IMR-90 (cell line): ENCODE data around the gene TBC1D12. TPM values are rescaled to one million over a fixed set of nuclear protein-coding genes. Genes with fewer than 3 reads are reported as not detected.

Experiments
- ATAC-seq: fragments of 200-7000 bp; cut with Tn5 transposase; 2 replicates; pipeline ENCODE4 v1.9.1; 2020; ENCODE audit warnings: low read depth, mild to moderate bottlenecking, moderate library complexity
- BruUV-seq: library from RNA; stranded (reverse); fragments of 400-500 nt; replicated peaks from 2 replicates; lab custom pipeline; 2021; lab: Mats Ljungman, UMichigan
- CTCF ChIA-PET: fragments of 300-600 bp; formaldehyde crosslinking; extraction: SDS; loops from one replicate; lab custom pipeline; 2021; ENCODE audit warnings: antibody characterized with exemption; lab: Yijun Ruan, JAX
- POLR2A ChIA-PET: fragments of 300-600 bp; sonication (Branson Sonifier 250); formaldehyde crosslinking; loops from one replicate; lab custom pipeline; 2022; ENCODE audit warnings: antibody characterized with exemption; ENCODE audit not compliant: unreplicated experiment; lab: Charles Lee
- DNase-seq: peaks from one replicate; pipeline ENCODE4 v3.0.0; 2013
- H2AFZ ChIP-seq: replicated peaks from 2 replicates; pipeline ENCODE3; 2013; ENCODE audit warnings: low read length, mild to moderate bottlenecking; ENCODE audit not compliant: poor library complexity
- H2AK5ac ChIP-seq: 2 replicates; pipeline ENCODE4 v1.6.1; 2013; ENCODE audit warnings: low read depth, low read length, inconsistent platforms
- H2AK9ac ChIP-seq: replicated peaks from 2 replicates; pipeline ENCODE3; 2013; ENCODE audit warnings: mild to moderate bottlenecking, low read depth, low read length, moderate library complexity; ENCODE audit not compliant: poor library complexity
- H2BK120ac ChIP-seq: 2 replicates; pipeline ENCODE4 v1.6.1; 2013; ENCODE audit warnings: low read depth, low read length, inconsistent platforms
- H2BK15ac ChIP-seq: 3 replicates; pipeline ENCODE4 v1.6.1; 2013; ENCODE audit warnings: low read depth, low read length, inconsistent platforms
- H2BK20ac ChIP-seq: 2 replicates; pipeline ENCODE4 v1.6.1; 2013; ENCODE audit warnings: low read depth, mild to moderate bottlenecking, inconsistent platforms, low read length, moderate library complexity
- H2BK5ac ChIP-seq: 2 replicates; pipeline ENCODE4 v1.6.1; 2013; ENCODE audit warnings: mild to moderate bottlenecking, low read depth, low read length, inconsistent platforms; ENCODE audit not compliant: poor library complexity, severe bottlenecking
- H3K14ac ChIP-seq: replicated peaks from 2 replicates; pipeline ENCODE4 v1.6.1; 2013; ENCODE audit warnings: low read depth, low read length, inconsistent platforms
- H3K18ac ChIP-seq: 2 replicates; pipeline ENCODE4 v1.6.1; 2013; ENCODE audit warnings: low read depth, low read length, control low read depth
- H3K23ac ChIP-seq: 2 replicates; pipeline ENCODE4 v1.6.1; 2013; ENCODE audit warnings: low read depth, low read length, inconsistent platforms
- H3K27ac ChIP-seq: 2 replicates; pipeline ENCODE4 v1.5.1; 2013; ENCODE audit warnings: mild to moderate bottlenecking, control low read depth, low read length; ENCODE audit not compliant: insufficient read depth
- H3K27me3 ChIP-seq: 2 replicates; pipeline ENCODE4 v1.6.1; 2013; ENCODE audit warnings: low read length; ENCODE audit not compliant: control insufficient read depth, insufficient read depth
- H3K36me3 ChIP-seq: 2 replicates; pipeline ENCODE4 v1.6.1; 2013; ENCODE audit warnings: low read length, mixed read lengths; ENCODE audit not compliant: control insufficient read depth, insufficient read depth
- H3K4ac ChIP-seq: 2 replicates; pipeline ENCODE4 v1.6.1; 2013; ENCODE audit warnings: low read depth, low read length, inconsistent platforms
- H3K4me1 ChIP-seq: 2 replicates; pipeline ENCODE4 v1.6.1; 2013; ENCODE audit warnings: low read length, mixed read lengths; ENCODE audit not compliant: control insufficient read depth, insufficient read depth
- H3K4me2 ChIP-seq: 2 replicates; pipeline ENCODE4 v1.6.1; 2013; ENCODE audit warnings: low read depth, mild to moderate bottlenecking, control low read depth, low read length, moderate library complexity
- H3K4me3 ChIP-seq: 2 replicates; pipeline ENCODE4 v1.5.1; 2013; ENCODE audit warnings: low read depth, mild to moderate bottlenecking, control low read depth, low read length, moderate library complexity; ENCODE audit not compliant: insufficient read depth
- H3K56ac ChIP-seq: 2 replicates; pipeline ENCODE4 v1.6.1; 2013; ENCODE audit warnings: low read length, inconsistent platforms; ENCODE audit not compliant: insufficient read depth; ENCODE audit errors: extremely low read depth
- H3K79me1 ChIP-seq, 2 experiments: 2 replicates each; pipeline ENCODE4 v1.6.1; 2013; ENCODE audit warnings: low read length in 2 of 2, inconsistent platforms in 1 of 2, low read depth in 1 of 2
- H3K9ac ChIP-seq: 2 replicates; pipeline ENCODE4 v1.6.1; 2013; ENCODE audit warnings: low read depth, low read length, control low read depth
- H3K9me1 ChIP-seq: 2 replicates; pipeline ENCODE4 v1.6.1; 2013; ENCODE audit warnings: low read length, inconsistent platforms; ENCODE audit not compliant: insufficient read depth
- H3K9me3 ChIP-seq: 2 replicates; pipeline ENCODE4 v1.6.1; 2013; ENCODE audit warnings: low read length; ENCODE audit not compliant: control insufficient read depth, insufficient read depth
- H4K20me1 ChIP-seq: 2 replicates; pipeline ENCODE4 v1.6.1; 2013; ENCODE audit warnings: low read length, inconsistent platforms; ENCODE audit not compliant: insufficient read depth
- H4K5ac ChIP-seq: 2 replicates; pipeline ENCODE4 v1.6.1; 2013; ENCODE audit warnings: mild to moderate bottlenecking, low read depth, low read length, control low read depth
- H4K8ac ChIP-seq, 2 experiments: 2 replicates each; pipeline ENCODE4 v1.6.1; 2013; ENCODE audit warnings: low read depth in 2 of 2, low read length in 2 of 2, control low read depth in 1 of 2, inconsistent platforms in 1 of 2
- H4K91ac ChIP-seq: 2 replicates; pipeline ENCODE4 v1.6.1; 2013; ENCODE audit warnings: low read depth, low read length, inconsistent platforms; ENCODE audit not compliant: insufficient read depth
- BHLHE40 ChIP-seq: fragments of 150-350 bp; IDR thresholded peaks from 2 replicates; pipeline ENCODE4 v1.6.1; 2016; ENCODE audit warnings: mild to moderate bottlenecking, low read depth, low read length
- CEBPB ChIP-seq: IDR thresholded peaks from 2 replicates; pipeline ENCODE4 v1.6.1; 2012; ENCODE audit warnings: low read depth, low read length, improper control_type of control experiment
- CHD1 ChIP-seq: IDR thresholded peaks from 2 replicates; pipeline ENCODE4 v1.6.1; 2012; ENCODE audit warnings: low read depth, low read length, improper control_type of control experiment
- ELK1 ChIP-seq: fragments of 150-350 bp; IDR thresholded peaks from 2 replicates; pipeline ENCODE4 v1.6.1; 2016; ENCODE audit warnings: low read depth, mild to moderate bottlenecking, low read length, moderate library complexity, borderline replicate concordance
- FOS ChIP-seq: fragments of 150-350 bp; IDR thresholded peaks from 2 replicates; pipeline ENCODE4 v1.6.1; 2016; ENCODE audit warnings: low read depth, low read length
- MAFK ChIP-seq: IDR thresholded peaks from 2 replicates; pipeline ENCODE4 v1.6.1; 2012; ENCODE audit warnings: low read depth, low read length, improper control_type of control experiment
- MAZ ChIP-seq: IDR thresholded peaks from 2 replicates; pipeline ENCODE4 v1.6.1; 2012; ENCODE audit warnings: low read depth, mild to moderate bottlenecking, low read length, improper control_type of control experiment, moderate library complexity, borderline replicate concordance
- MXI1 ChIP-seq: IDR thresholded peaks from 2 replicates; pipeline ENCODE4 v1.6.1; 2012; ENCODE audit warnings: low read depth, mild to moderate bottlenecking, low read length, moderate library complexity, borderline replicate concordance
- NFE2L2 ChIP-seq: fragments of 150-350 bp; IDR thresholded peaks from 2 replicates; pipeline ENCODE4 v1.6.1; 2016; ENCODE audit warnings: low read depth, mild to moderate bottlenecking, low read length
- POLR2A ChIP-seq: IDR thresholded peaks from 2 replicates; pipeline ENCODE4 v1.6.1; 2012; ENCODE audit warnings: mild to moderate bottlenecking, low read depth, low read length
- RAD21 ChIP-seq: IDR thresholded peaks from 2 replicates; pipeline ENCODE4 v1.6.1; 2012; ENCODE audit warnings: low read length, improper control_type of control experiment
- RCOR1 ChIP-seq: IDR thresholded peaks from 2 replicates; pipeline ENCODE4 v1.6.1; 2012; ENCODE audit warnings: mild to moderate bottlenecking, low read length, improper control_type of control experiment; ENCODE audit not compliant: insufficient replicate concordance
- RFX5 ChIP-seq: IDR thresholded peaks from 2 replicates; pipeline ENCODE4 v1.8.0; 2012; ENCODE audit warnings: low read depth, mild to moderate bottlenecking, low read length, moderate library complexity
- SMC3 ChIP-seq: fragments of 150-350 bp; IDR thresholded peaks from 2 replicates; pipeline ENCODE4 v1.6.1; 2016; ENCODE audit warnings: low read depth, mild to moderate bottlenecking, antibody characterized with exemption, low read length, moderate library complexity
- WGBS, 2 experiments: methylation state at CpG; one replicate each; pipeline versions ENCODE4 v1.1.5 to v1.1.7; 2013; ENCODE audit warnings: missing lambda C conversion rate in 2 of 2; ENCODE audit not compliant: insufficient read length in 1 of 2; ENCODE audit errors: extremely low coverage in 2 of 2; 5-methylcytosine and 5-hydroxymethylcytosine counted together
- dilution Hi-C: fragments of 300-500 bp; cut with HindIII; formaldehyde crosslinking; loops from one replicate; pipeline ENCODE4 v1.14.3; 2018; ENCODE audit warnings: low sequenced_read_pairs; ENCODE audit not compliant: unreplicated experiment
- in situ Hi-C: fragments of 300-500 bp; cut with MboI; formaldehyde crosslinking; loops from 3 replicates; pipeline ENCODE4 v1.14.3; 2019; ENCODE audit warnings: low sequenced_read_pairs, inconsistent platforms, mixed read lengths
- intact Hi-C: fragments of 100-400 bp; cut with micrococcal nuclease; formaldehyde crosslinking; loops from 2 replicates; pipeline ENCODE4 v1.10.0; 2022
- polyA plus RNA-seq, 3 experiments: library from polyadenylated mRNA; depleted of rRNA; stranded (reverse); fragments of >200 nt; gene quantifications; 2 replicates each; pipeline ENCODE4 v1.2.3, GENCODE V29; 2012; ENCODE audit warnings: low replicate concordance in 1 of 3
- total RNA-seq: library from RNA; depleted of rRNA; stranded (reverse); fragments of >200 nt; gene quantifications from 2 replicates; pipeline ENCODE4 v1.2.3, GENCODE V29; 2012
- TF ChIP-seq, protein P1 (sequence below): fragments of 150-350 bp; IDR thresholded peaks from 2 replicates; pipeline ENCODE4 v1.6.1; 2017; ENCODE audit warnings: mild to moderate bottlenecking, antibody characterized with exemption, low read length, low read depth
- TF ChIP-seq, protein P2 (sequence below): conservative IDR thresholded peaks from 2 replicates; pipeline ENCODE4 v1.5.1; 2012; ENCODE audit warnings: mild to moderate bottlenecking, low read depth, low read length, improper control_type of control experiment

The TBC1D12 gene
- total and polyA plus RNA-seq, 2 of the 4 experiments (the other 2 are of a cell fraction): 1.9 to 5.4 TPM

DNA sequence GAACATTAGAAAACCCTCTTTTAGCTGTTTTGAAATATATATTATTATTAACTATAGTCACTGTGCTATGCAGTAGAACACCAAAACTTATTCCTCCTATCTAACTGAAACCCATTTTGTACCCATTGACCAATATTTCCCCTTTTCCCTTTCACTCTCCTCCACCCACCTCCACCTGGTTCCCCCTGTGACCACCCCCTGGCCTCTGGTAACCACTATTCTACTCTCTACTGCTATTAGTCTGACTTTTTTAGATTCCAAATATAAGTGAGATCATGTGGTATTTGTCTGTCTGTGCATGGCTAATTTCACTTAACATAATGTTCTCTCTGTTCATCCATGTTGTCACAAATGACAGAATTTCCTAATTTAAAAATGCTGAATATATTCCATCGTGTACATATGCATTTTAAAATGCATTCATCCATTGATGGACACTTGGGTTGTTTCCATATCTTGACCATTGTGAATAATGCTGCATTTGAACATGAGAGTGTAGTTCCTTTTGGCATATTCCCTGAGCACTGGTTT lies 18.7 kb downstream of the TBC1D12 start:
- Histone ChIP-seq H2BK15ac (no peak overlapping the region), H4K8ac (no peak overlapping the region), H2AK5ac (no peak overlapping the region), H2BK120ac (no peak overlapping the region), H3K4me2 (no peak overlapping the region), H4K5ac (no peak overlapping the region), H3K27ac (no peak overlapping the region), H2BK20ac (no peak overlapping the region), H3K9me1 (no peaks in the 10 kb centered on the region), H2AK9ac (no peak overlapping the region), H3K9me3 (no peaks in the 10 kb centered on the region), H3K9ac (no peak overlapping the region), H3K56ac (no peak overlapping the region), H3K23ac (no peak overlapping the region), H2BK5ac (no peak overlapping the region), H3K4ac (no peak overlapping the region), H3K79me1 (peaks cover 13 to 32% of the 10 kb centered on the region in 2 experiments), H3K4me3 (no peak overlapping the region), H3K27me3 (no peaks in the 10 kb centered on the region), H2AFZ (no peak overlapping the region), H3K4me1 (peaks cover 4% of the 10 kb centered on the region), H4K20me1 (peaks cover 4% of the 10 kb centered on the region; the same call in 1 of the 2 replicates), H3K14ac (no peak overlapping the region), H3K36me3 (no peaks in the 10 kb centered on the region), H4K91ac (no peak overlapping the region), H3K18ac (no peak overlapping the region)
- no peak for ATAC-seq
- intact Hi-C loops: no loop called here
- dilution Hi-C loops: no loop called here
- TF ChIP-seq POLR2A: no peak
- TF ChIP-seq ELK1: no peak
- no peak for TF ChIP-seq MAFK
- no peak for TF ChIP-seq CHD1
- no peak for TF ChIP-seq NFE2L2
- no peak for TF ChIP-seq MXI1
- no peak for TF ChIP-seq RAD21
- no peak for TF ChIP-seq CEBPB
- no peak for TF ChIP-seq FOS
- TF ChIP-seq, protein P1, sequence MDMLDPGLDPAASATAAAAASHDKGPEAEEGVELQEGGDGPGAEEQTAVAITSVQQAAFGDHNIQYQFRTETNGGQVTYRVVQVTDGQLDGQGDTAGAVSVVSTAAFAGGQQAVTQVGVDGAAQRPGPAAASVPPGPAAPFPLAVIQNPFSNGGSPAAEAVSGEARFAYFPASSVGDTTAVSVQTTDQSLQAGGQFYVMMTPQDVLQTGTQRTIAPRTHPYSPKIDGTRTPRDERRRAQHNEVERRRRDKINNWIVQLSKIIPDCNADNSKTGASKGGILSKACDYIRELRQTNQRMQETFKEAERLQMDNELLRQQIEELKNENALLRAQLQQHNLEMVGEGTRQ: no peak
- TF ChIP-seq, protein P2, sequence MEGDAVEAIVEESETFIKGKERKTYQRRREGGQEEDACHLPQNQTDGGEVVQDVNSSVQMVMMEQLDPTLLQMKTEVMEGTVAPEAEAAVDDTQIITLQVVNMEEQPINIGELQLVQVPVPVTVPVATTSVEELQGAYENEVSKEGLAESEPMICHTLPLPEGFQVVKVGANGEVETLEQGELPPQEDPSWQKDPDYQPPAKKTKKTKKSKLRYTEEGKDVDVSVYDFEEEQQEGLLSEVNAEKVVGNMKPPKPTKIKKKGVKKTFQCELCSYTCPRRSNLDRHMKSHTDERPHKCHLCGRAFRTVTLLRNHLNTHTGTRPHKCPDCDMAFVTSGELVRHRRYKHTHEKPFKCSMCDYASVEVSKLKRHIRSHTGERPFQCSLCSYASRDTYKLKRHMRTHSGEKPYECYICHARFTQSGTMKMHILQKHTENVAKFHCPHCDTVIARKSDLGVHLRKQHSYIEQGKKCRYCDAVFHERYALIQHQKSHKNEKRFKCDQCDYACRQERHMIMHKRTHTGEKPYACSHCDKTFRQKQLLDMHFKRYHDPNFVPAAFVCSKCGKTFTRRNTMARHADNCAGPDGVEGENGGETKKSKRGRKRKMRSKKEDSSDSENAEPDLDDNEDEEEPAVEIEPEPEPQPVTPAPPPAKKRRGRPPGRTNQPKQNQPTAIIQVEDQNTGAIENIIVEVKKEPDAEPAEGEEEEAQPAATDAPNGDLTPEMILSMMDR: no peak
- TF ChIP-seq RCOR1: no peak
- TF ChIP-seq RFX5: no peak
- no peak for TF ChIP-seq BHLHE40
- TF ChIP-seq MAZ: no peak
- TF ChIP-seq SMC3: no peak
- no TSS peak for BruUV-seq
- POLR2A ChIA-PET: no interaction called here
- CTCF ChIA-PET: no interaction called here
- DNase-seq: no peak
- no CpG with 5 or more reads among the region's 1 CpG for WGBS, 2 experiments
- in situ Hi-C loops: no loop called here
